HG03097 (cell line): ENCODE measurements around the gene REG1B.

Experiments
- ATAC-seq: cut with Tn5 transposase; IDR thresholded peaks from one replicate; pipeline ENCODE4 v1.9.1; 2021; ENCODE audit not compliant: unreplicated experiment, low FRiP score

Gene REG1B

GRCh38 chr2:79087785-79088364, at the start of gene REG1B:
Gene REG1B (minus strand): TSS chr2:79087993. CDS start chr2:79087612, 381 bp downstream.
- no peak for ATAC-seq

GRCh38 chr2:79131687-79132086, 43.9 kb upstream of the REG1B start:
- no peak for ATAC-seq

DNA sequence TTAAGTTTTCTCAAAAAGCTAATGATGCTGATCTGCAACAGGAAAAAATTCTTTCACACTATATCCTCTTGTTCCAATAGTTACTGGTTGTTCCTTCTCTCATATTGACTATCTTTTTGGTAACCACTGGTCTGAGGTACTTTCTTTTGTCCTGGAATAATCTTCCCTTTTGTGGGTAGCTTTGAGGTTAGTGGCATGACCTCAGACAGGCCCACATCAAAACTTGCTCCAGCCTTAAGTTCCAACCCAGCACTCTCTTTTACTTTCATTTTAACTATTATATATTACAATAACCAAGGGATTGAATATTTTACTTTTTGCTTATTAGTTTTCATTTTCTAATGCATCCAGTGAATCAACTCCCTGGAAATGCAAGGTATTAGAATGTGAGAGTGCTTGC, 42.0 kb upstream of the REG1B start:
- ATAC-seq, result no peak

- ATAC-seq, result no peak
These were observed 41.5 kb upstream of the REG1B start for GRCh38 chr2:79129260-79129659.

DNA sequence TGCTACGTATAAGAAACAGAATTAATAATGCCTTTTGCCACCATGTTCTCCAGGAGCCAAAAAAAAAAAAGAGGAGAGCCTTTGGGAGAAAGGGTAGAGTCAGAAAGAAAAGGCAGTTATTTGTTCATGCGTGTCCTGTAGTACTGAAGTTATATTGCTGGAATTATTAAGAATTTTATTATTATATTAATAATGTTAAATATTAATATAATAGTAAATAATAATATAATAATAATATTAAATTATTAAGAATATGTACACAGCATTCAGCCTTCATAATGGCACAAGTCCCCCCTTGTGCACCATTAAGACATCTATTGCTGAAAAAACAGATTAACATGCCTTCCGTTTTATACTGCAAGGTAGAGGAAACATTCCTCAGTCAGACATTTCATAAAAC, 40.6 kb upstream of the REG1B start:
- ATAC-seq, result no peak

GRCh38 chr2:79125721-79125985, 37.9 kb upstream of the REG1B start:
- no peak for ATAC-seq

DNA sequence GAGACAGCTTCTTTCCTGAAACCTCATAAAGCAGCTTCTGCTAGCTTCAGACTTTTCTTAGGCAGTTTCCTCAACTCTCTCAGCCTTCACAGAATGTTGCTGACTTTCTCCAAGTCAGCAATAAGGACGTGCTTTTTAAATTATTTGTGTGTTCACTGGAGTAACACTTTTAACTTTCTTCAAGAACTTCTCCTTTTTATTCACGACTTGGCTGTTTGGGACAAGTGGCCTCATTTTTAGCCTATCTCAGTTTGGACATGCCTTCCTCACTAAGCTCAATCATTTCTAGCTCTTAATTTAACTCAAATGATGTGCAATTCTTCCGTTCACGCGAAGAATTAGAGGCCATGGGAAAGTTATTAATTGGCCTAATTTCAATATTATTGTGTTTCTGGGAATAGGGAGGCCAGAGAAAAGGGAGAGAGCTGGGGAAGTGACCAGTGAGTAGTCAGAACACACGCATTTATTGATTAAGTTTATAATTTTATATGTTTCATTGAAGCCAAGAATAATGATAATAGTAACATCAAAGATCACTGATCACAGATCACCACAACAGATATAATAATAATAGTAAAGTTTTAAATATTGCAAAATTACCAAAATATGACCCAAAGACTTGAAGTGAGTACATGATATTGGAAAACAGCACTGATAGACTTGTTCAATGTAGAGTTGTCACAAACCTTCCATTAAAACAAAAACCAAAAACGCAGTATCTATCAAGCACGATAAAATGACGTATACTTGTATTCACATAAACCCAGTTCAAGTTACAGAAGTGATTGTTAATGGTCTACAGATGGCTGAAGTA, 37.3 kb upstream of the REG1B start:
- no peak for ATAC-seq

DNA sequence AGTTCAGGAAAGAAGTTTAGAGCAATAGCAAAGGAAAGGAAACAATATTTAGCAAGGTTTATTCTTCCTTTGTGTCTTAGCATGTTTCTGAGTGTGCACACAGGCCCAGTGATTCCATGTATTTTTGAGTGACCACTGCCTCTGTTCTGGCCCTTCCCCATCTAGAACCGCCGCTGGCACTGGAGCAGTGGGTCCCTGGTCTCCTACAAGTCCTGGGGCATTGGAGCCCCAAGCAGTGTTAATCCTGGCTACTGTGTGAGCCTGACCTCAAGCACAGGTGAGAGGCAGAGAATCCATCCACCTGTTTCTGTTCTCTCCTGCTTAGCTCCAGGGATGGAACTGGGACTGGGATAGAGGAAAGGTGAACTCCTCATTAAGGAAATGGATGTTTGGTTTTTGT, 34.9 kb upstream of the REG1B start:
- ATAC-seq, result no peak

GRCh38 chr2:79120194-79120713, 32.5 kb upstream of the REG1B start, which contains the start of gene REG1A:
Gene REG1A (plus strand): TSS chr2:79120488. CDS start chr2:79120862, 374 bp downstream.
- no peak for ATAC-seq

- ATAC-seq, result no peak
These were observed 29.5 kb upstream of the REG1B start for GRCh38 chr2:79116997-79117928.

DNA sequence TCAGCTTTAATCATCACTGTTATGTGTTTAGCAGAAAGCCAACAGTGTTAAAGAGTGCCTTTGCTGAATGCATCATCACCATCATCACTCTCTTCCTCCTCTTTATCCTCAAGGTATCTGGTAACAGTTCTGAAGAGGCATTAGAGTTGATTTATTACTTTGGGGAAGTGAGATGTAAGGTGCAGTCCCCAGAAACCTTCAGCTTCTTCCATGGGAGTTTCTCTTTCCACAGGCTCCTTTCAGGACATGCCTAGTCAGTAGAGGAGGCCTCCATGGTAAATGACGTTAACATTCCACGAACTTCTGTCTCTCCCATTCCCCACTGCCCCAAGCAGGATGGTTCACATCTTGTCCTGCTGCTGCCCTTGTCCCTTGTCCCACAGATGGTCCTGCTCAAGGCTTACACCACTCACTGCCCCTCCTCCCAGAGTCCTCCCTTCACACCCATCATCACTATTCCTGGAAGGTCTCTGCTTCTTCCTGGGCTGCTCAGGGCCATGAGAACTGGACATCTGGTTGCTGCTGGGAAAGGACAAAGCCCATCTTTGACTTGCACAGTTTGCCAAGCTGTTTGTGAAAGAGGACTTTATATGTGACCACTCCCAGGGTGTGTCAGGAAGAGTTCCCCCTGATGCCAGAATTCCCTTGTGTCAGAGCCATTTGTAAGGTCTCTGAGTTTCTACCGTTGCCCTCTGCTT, 27.2 kb upstream of the REG1B start:
- no peak for ATAC-seq

- ATAC-seq, result no peak
These were observed 24.5 kb upstream of the REG1B start for GRCh38 chr2:79112269-79112668.

DNA sequence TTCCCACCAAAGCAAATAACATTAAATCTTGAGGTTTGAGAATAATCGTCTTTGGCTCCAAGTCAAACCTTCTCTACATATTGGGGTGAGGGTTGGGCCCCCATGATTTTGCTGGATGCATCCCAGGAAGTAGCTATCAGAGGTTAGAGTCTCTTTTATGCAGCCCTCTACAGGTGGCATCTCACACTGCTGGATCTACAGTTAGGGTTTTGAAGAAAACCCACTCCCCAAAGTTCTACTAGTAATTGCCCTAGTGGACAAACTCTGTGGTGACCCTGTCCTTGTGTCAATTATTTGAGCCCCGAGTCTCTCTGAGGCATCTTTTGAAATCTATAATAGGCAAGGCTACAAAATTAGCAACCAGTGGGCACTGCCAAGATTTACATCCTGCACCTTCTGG, 17.5 kb upstream of the REG1B start:
- no peak for ATAC-seq

DNA sequence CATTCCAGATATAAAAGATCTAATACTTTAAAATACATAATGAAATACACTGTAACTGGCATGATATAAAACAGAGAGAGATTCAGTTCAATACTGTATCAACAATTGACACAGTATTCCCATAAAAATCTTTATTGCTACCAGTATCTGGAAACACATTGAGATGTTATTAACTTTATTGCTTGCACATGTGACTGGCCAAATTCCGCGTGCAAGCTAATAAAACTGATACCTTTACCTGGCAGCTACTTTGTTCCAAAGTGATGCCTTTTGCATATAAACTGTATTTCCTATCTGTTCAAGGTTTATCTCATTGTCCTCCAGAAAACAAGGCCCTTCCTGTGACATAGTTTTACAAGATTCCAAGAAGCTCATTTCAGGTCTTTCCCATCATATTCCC, 15.4 kb upstream of the REG1B start:
- ATAC-seq, result no peak

GRCh38 chr2:79101024-79101423, 13.2 kb upstream of the REG1B start:
- ATAC-seq, result no peak

- ATAC-seq, result no peak
These were observed 12.5 kb upstream of the REG1B start for GRCh38 chr2:79100285-79100684.

- no peak for ATAC-seq
These were observed 11.4 kb upstream of the REG1B start for GRCh38 chr2:79099140-79099686.

- no peak for ATAC-seq
These were observed 10.1 kb upstream of the REG1B start for GRCh38 chr2:79097843-79098242.

DNA sequence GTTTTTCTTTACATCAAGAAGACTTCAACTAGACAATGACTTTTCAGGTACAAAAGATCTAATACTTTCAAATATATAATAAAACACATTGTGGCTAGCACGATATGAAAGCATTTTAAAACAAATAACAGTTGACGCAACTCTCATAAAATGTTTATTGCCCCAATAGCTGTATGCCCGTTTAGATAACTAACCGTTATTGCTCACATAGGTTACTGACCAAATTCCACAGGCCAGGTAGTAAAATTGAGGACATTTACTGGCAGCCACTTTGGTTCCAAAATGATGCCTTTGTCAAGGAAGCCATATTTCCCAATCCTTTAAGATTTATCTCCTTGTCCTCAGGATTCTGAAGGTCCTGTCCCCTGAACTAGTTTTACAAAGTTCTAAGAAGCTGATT, 2.9 kb upstream of the REG1B start:
- ATAC-seq, result no peak

DNA sequence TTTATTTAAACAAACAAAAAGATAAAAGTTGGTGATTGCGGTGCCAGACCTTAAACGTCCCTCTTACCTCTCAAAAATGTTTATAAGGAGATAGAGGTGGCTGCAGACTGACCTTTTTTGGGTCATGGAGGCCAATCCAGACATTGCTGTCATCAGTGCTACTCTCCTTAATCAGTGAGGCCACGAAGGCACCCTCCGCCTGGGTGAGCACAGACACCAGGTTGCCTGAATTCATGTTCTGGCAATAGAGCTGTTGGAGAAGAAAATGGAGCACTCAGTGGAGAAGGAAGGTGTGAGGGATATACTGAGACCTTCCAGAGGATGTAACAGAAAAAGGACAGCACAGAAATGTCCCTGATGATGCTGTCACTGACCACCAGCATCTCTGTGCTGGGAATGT, 1.5 kb downstream of the REG1B start:
- no peak for ATAC-seq
